ENCODE data around the gene ADCYAP1. TPM values are rescaled to one million over a fixed set of nuclear protein-coding genes. Genes with fewer than 3 reads are reported as not detected.

Gene ADCYAP1
- total and polyA plus RNA-seq, 5 donors from 2014 or later: not detected

- DNase-seq (no peak), ATAC-seq (ENCODE audit: low read depth in 2 of 2) (no peak)
- Mint-ChIP-seq H3K36me3 (no peaks in the 10 kb centered on the region), H3K27ac (no peak overlapping the region), H3K4me1 (no peaks in the 10 kb centered on the region), H3K4me3 (no peak overlapping the region), H3K27me3 (peaks cover 7% of the 10 kb centered on the region), H3K9me3 (peaks cover 0 to 2% (median 0%) of the 10 kb centered on the region in 7 donors)
- no peaks in the 10 kb centered on the region for H3K9me3 ChIP-seq (ENCODE audit: control insufficient read depth in 2 of 2, low read length in 2 of 2)
- no peaks in the 10 kb centered on the region for H3K27me3 ChIP-seq (ENCODE audit: control insufficient read depth, insufficient read depth, low read length)
- H3K36me3 ChIP-seq (ENCODE audit: control insufficient read depth, insufficient read depth, low read length): no peaks in the 10 kb centered on the region
- H3K4me3 ChIP-seq (ENCODE audit: low read depth, low read length): no peak overlapping the region
- no peaks in the 10 kb centered on the region for H3K4me1 ChIP-seq (ENCODE audit: control insufficient read depth, insufficient read depth, low read length, poor library complexity, severe bottlenecking)
- no peak overlapping the region for H3K27ac ChIP-seq (ENCODE audit: insufficient read depth, low read length, poor library complexity, severe bottlenecking)
Measured at GRCh38 chr18:936941-937340, 32.3 kb downstream of the ADCYAP1 start.

GRCh38 chr18:939166-939565 lies 34.5 kb downstream of the ADCYAP1 start:
- Histone ChIP-seq H3K4me3 (ENCODE audit: low read depth, low read length) (no peak overlapping the region), H3K36me3 (ENCODE audit: control insufficient read depth, insufficient read depth, low read length) (no peaks in the 10 kb centered on the region), H3K4me1 (ENCODE audit: control insufficient read depth, insufficient read depth, low read length, poor library complexity, severe bottlenecking) (no peaks in the 10 kb centered on the region), H3K9me3 (ENCODE audit: control insufficient read depth in 2 of 2, low read length in 2 of 2) (no peaks in the 10 kb centered on the region), H3K27me3 (ENCODE audit: control insufficient read depth, insufficient read depth, low read length) (no peaks in the 10 kb centered on the region), H3K27ac (ENCODE audit: insufficient read depth, low read length, poor library complexity, severe bottlenecking) (no peak overlapping the region)
- peaks cover 0 to 2% (median 0%) of the 10 kb centered on the region in 7 donors for H3K9me3 Mint-ChIP-seq
- H3K27me3 Mint-ChIP-seq: peaks cover 5% of the 10 kb centered on the region
- H3K36me3 Mint-ChIP-seq: no peaks in the 10 kb centered on the region
- no peaks in the 10 kb centered on the region for H3K4me1 Mint-ChIP-seq
- H3K4me3 Mint-ChIP-seq: no peak overlapping the region
- DNase-seq (no peak), ATAC-seq (ENCODE audit: low read depth in 2 of 2) (no peak)
- no peak overlapping the region for H3K27ac Mint-ChIP-seq

- Histone ChIP-seq H3K27me3 (ENCODE audit: control insufficient read depth, insufficient read depth, low read length) (no peaks in the 10 kb centered on the region), H3K4me3 (ENCODE audit: low read depth, low read length) (no peak overlapping the region), H3K36me3 (ENCODE audit: control insufficient read depth, insufficient read depth, low read length) (no peaks in the 10 kb centered on the region), H3K4me1 (ENCODE audit: control insufficient read depth, insufficient read depth, low read length, poor library complexity, severe bottlenecking) (no peaks in the 10 kb centered on the region), H3K9me3 (ENCODE audit: control insufficient read depth in 2 of 2, low read length in 2 of 2) (no peaks in the 10 kb centered on the region), H3K27ac (ENCODE audit: insufficient read depth, low read length, poor library complexity, severe bottlenecking) (no peak overlapping the region)
- Mint-ChIP-seq H3K27me3 (peaks cover 5% of the 10 kb centered on the region), H3K36me3 (no peaks in the 10 kb centered on the region), H3K4me3 (no peak overlapping the region), H3K4me1 (no peaks in the 10 kb centered on the region), H3K27ac (no peak overlapping the region), H3K9me3 (peaks cover 0 to 2% (median 0%) of the 10 kb centered on the region in 7 donors)
- ATAC-seq (ENCODE audit: low read depth in 2 of 2) (no peak), DNase-seq (no peak)
Measured at GRCh38 chr18:939958-940357, 35.3 kb downstream of the ADCYAP1 start.

GRCh38 chr18:941331-941730 lies 36.7 kb downstream of the ADCYAP1 start:
- Mint-ChIP-seq H3K36me3 (no peaks in the 10 kb centered on the region), H3K27ac (no peak overlapping the region), H3K27me3 (peaks cover 5% of the 10 kb centered on the region), H3K4me1 (no peaks in the 10 kb centered on the region), H3K9me3 (peaks cover 0 to 2% (median 0%) of the 10 kb centered on the region in 7 donors), H3K4me3 (no peak overlapping the region)
- no peak overlapping the region for H3K27ac ChIP-seq (ENCODE audit: insufficient read depth, low read length, poor library complexity, severe bottlenecking)
- no peak for ATAC-seq (ENCODE audit: low read depth in 2 of 2)
- H3K4me3 ChIP-seq (ENCODE audit: low read depth, low read length): no peak overlapping the region
- no peaks in the 10 kb centered on the region for H3K27me3 ChIP-seq (ENCODE audit: control insufficient read depth, insufficient read depth, low read length)
- no peaks in the 10 kb centered on the region for H3K36me3 ChIP-seq (ENCODE audit: control insufficient read depth, insufficient read depth, low read length)
- no peak for DNase-seq
- H3K9me3 ChIP-seq (ENCODE audit: control insufficient read depth in 2 of 2, low read length in 2 of 2): no peaks in the 10 kb centered on the region
- H3K4me1 ChIP-seq (ENCODE audit: control insufficient read depth, insufficient read depth, low read length, poor library complexity, severe bottlenecking): no peaks in the 10 kb centered on the region

- no peaks in the 10 kb centered on the region for H3K4me1 ChIP-seq (ENCODE audit: control insufficient read depth, insufficient read depth, low read length, poor library complexity, severe bottlenecking)
- no peak for ATAC-seq (ENCODE audit: low read depth in 2 of 2)
- H3K27ac ChIP-seq (ENCODE audit: insufficient read depth, low read length, poor library complexity, severe bottlenecking): no peak overlapping the region
- no peaks in the 10 kb centered on the region for H3K27me3 ChIP-seq (ENCODE audit: control insufficient read depth, insufficient read depth, low read length)
- no peaks in the 10 kb centered on the region for H3K36me3 ChIP-seq (ENCODE audit: control insufficient read depth, insufficient read depth, low read length)
- Mint-ChIP-seq H3K9me3 (peaks cover 0 to 2% (median 0%) of the 10 kb centered on the region in 7 donors), H3K4me3 (no peak overlapping the region), H3K27ac (no peak overlapping the region), H3K4me1 (no peaks in the 10 kb centered on the region), H3K36me3 (no peaks in the 10 kb centered on the region), H3K27me3 (peaks cover 5% of the 10 kb centered on the region)
- no peak for DNase-seq
- H3K4me3 ChIP-seq (ENCODE audit: low read depth, low read length): no peak overlapping the region
- H3K9me3 ChIP-seq (ENCODE audit: control insufficient read depth in 2 of 2, low read length in 2 of 2): no peaks in the 10 kb centered on the region
Measured at GRCh38 chr18:944440-944839, 39.8 kb downstream of the ADCYAP1 start.

GRCh38 chr18:949724-950631 lies 45.3 kb downstream of the ADCYAP1 start:
- H3K9me3 Mint-ChIP-seq: peaks cover 0 to 4% (median 0%) of the 10 kb centered on the region in 7 donors
- no peaks in the 10 kb centered on the region for H3K9me3 ChIP-seq (ENCODE audit: control insufficient read depth in 2 of 2, low read length in 2 of 2)
- ATAC-seq (ENCODE audit: low read depth in 2 of 2): no peak
- H3K4me3 Mint-ChIP-seq: no peak overlapping the region
- no peak overlapping the region for H3K27ac Mint-ChIP-seq
- H3K4me3 ChIP-seq (ENCODE audit: low read depth, low read length): no peak overlapping the region
- H3K4me1 ChIP-seq (ENCODE audit: control insufficient read depth, insufficient read depth, low read length, poor library complexity, severe bottlenecking): no peaks in the 10 kb centered on the region
- no peaks in the 10 kb centered on the region for H3K27me3 Mint-ChIP-seq
- no peak overlapping the region for H3K27ac ChIP-seq (ENCODE audit: insufficient read depth, low read length, poor library complexity, severe bottlenecking)
- no peak for DNase-seq
- no peaks in the 10 kb centered on the region for H3K27me3 ChIP-seq (ENCODE audit: control insufficient read depth, insufficient read depth, low read length)
- H3K36me3 ChIP-seq (ENCODE audit: control insufficient read depth, insufficient read depth, low read length): no peaks in the 10 kb centered on the region
- H3K36me3 Mint-ChIP-seq: no peaks in the 10 kb centered on the region
- H3K4me1 Mint-ChIP-seq: no peaks in the 10 kb centered on the region

GRCh38 chr18:950882-951495 lies 46.3 kb downstream of the ADCYAP1 start:
- ATAC-seq (ENCODE audit: low read depth in 2 of 2) (no peak), DNase-seq (no peak)
- Histone ChIP-seq H3K4me1 (ENCODE audit: control insufficient read depth, insufficient read depth, low read length, poor library complexity, severe bottlenecking) (no peaks in the 10 kb centered on the region), H3K4me3 (ENCODE audit: low read depth, low read length) (no peak overlapping the region), H3K36me3 (ENCODE audit: control insufficient read depth, insufficient read depth, low read length) (no peaks in the 10 kb centered on the region), H3K9me3 (ENCODE audit: control insufficient read depth in 2 of 2, low read length in 2 of 2) (no peaks in the 10 kb centered on the region), H3K27me3 (ENCODE audit: control insufficient read depth, insufficient read depth, low read length) (no peaks in the 10 kb centered on the region), H3K27ac (ENCODE audit: insufficient read depth, low read length, poor library complexity, severe bottlenecking) (no peak overlapping the region)
- no peaks in the 10 kb centered on the region for H3K36me3 Mint-ChIP-seq
- H3K27me3 Mint-ChIP-seq: no peaks in the 10 kb centered on the region
- H3K4me1 Mint-ChIP-seq: no peaks in the 10 kb centered on the region
- H3K4me3 Mint-ChIP-seq: no peak overlapping the region
- no peak overlapping the region for H3K27ac Mint-ChIP-seq
- peaks cover 0 to 4% (median 0%) of the 10 kb centered on the region in 7 donors for H3K9me3 Mint-ChIP-seq

Measured in CD4-positive, CD25-positive, alpha-beta regulatory T cell (primary cell).